ENCODE measurements around the gene FBLN5. TPM values are rescaled to one million over a fixed set of nuclear protein-coding genes. Genes with fewer than 3 reads are reported as not detected.
A peak's percentile ranks its signal among the peaks of the same experiment; 100 is the strongest.
"Not testable (repeated sequence)": the region's sequence is repeated elsewhere in the genome, so short reads cannot be mapped to it uniquely, and the experiment has no call there.

The FBLN5 gene
- total and polyA plus RNA-seq, 9 donors, result 39.2 to 353 (median 137) TPM

- no peak overlapping the region for H3K4me3 ChIP-seq
- peak overlapping the region in 1 of 2 donors; percentile 50 for H3K27ac ChIP-seq
- WGBS, 3 donors, result 15 to 26% (median 20%) methylated on average over 9 of the region's 9 CpGs
- intact Hi-C loops (cut with DNase I), result loop anchor here in 1 of 4 donors (5.0 kb wide), 1 partner anchor 1276 kb away; no protein-coding TSS in a partner anchor
- H3K27me3 ChIP-seq, result no peaks in the 10 kb centered on the region
- no peaks in the 10 kb centered on the region for H3K9me3 ChIP-seq
- no peaks in the 10 kb centered on the region for H3K36me3 ChIP-seq
- DNase-seq, result peak; percentile 45 to 78 (median 52)
- peaks cover 15% of the 10 kb centered on the region for H3K4me1 ChIP-seq (ENCODE audit: insufficient read depth)
- TF ChIP-seq EP300 (IDR thresholded peaks at IDR 0.05) (peak; percentile 4), CTCF (IDR thresholded peaks at IDR 0.05) (no peak)
Measured at GRCh38 chr14:91901449-91902226, 45.9 kb downstream of the FBLN5 start.

- Histone ChIP-seq H3K27ac (no peak overlapping the region), H3K4me3 (no peak overlapping the region), H3K27me3 (no peaks in the 10 kb centered on the region), H3K9me3 (no peaks in the 10 kb centered on the region), H3K4me1 (ENCODE audit: insufficient read depth) (peaks cover 15% of the 10 kb centered on the region), H3K36me3 (no peaks in the 10 kb centered on the region)
- TF ChIP-seq CTCF (IDR thresholded peaks at IDR 0.05) (no peak), POLR2A (IDR thresholded peaks at IDR 0.05) (no peak), EP300 (IDR thresholded peaks at IDR 0.05) (no peak)
- intact Hi-C loops (cut with DNase I), result loop anchor here in 1 of 4 donors (5.0 kb wide), 1 partner anchor 1277 kb away; no protein-coding TSS in a partner anchor
- WGBS, 3 donors, result 69 to 78% (median 69%) methylated on average over 4 of the region's 4 CpGs
- no peak for DNase-seq
Measured at GRCh38 chr14:91899806-91900205, 47.7 kb downstream of the FBLN5 start.

GRCh38 chr14:91899213-91899612 lies 48.3 kb downstream of the FBLN5 start:
- WGBS, 3 donors, result 95 to 97% (median 96%) methylated on average over 4 of the region's 4 CpGs
- H3K9me3 ChIP-seq, result no peaks in the 10 kb centered on the region
- no peak overlapping the region for H3K27ac ChIP-seq
- peaks cover 15% of the 10 kb centered on the region for H3K4me1 ChIP-seq (ENCODE audit: insufficient read depth)
- no peak for TF ChIP-seq POLR2A (IDR thresholded peaks at IDR 0.05)
- no peak for TF ChIP-seq CTCF (IDR thresholded peaks at IDR 0.05)
- TF ChIP-seq EP300 (IDR thresholded peaks at IDR 0.05), result no peak
- intact Hi-C loops (cut with DNase I), result no loop called here
- H3K36me3 ChIP-seq, result no peaks in the 10 kb centered on the region
- DNase-seq, result no peak
- H3K27me3 ChIP-seq, result no peaks in the 10 kb centered on the region
- no peak overlapping the region for H3K4me3 ChIP-seq

- no peak overlapping the region for H3K27ac ChIP-seq
- WGBS, 3 donors, result 83 to 94% (median 91%) methylated on average over 5 of the region's 5 CpGs
- DNase-seq, result no peak
- intact Hi-C loops (cut with DNase I), result no loop called here
- H3K27me3 ChIP-seq, result no peaks in the 10 kb centered on the region
- no peak overlapping the region for H3K4me3 ChIP-seq
- H3K9me3 ChIP-seq, result no peaks in the 10 kb centered on the region
- no peaks in the 10 kb centered on the region for H3K36me3 ChIP-seq
- H3K4me1 ChIP-seq (ENCODE audit: insufficient read depth), result peaks cover 14% of the 10 kb centered on the region
- TF ChIP-seq EP300 (IDR thresholded peaks at IDR 0.05) (no peak), CTCF (IDR thresholded peaks at IDR 0.05) (no peak), POLR2A (IDR thresholded peaks at IDR 0.05) (no peak)
Measured at GRCh38 chr14:91898372-91898771, 49.1 kb downstream of the FBLN5 start.

- DNase-seq; H3K27ac ChIP-seq; H3K9me3 ChIP-seq; H3K4me3 ChIP-seq; intact Hi-C loops (cut with DNase I); H3K4me1 ChIP-seq (ENCODE audit: insufficient read depth); H3K27me3 ChIP-seq; H3K36me3 ChIP-seq: not testable (repeated sequence)
- 87 to 95% (median 89%) methylated on average over 5 of the region's 5 CpGs for whole genome bisulfite sequencing, 3 donors
Measured at GRCh38 chr14:91897716-91898115, 49.8 kb downstream of the FBLN5 start.
